CD4-positive, alpha-beta T cell treated with Interferon alpha-2 for 1 hour (primary cell): ENCODE results near the gene BTBD19.
A peak's percentile ranks its signal among the peaks of the same experiment; 100 is the strongest.
"Not testable (repeated sequence)": the region's sequence is repeated elsewhere in the genome, so short reads cannot be mapped to it uniquely, and the experiment has no call there.

ENCODE experiments used
- DNase-seq, 2 donors: peaks; one replicate each; pipeline ENCODE4 v3.0.0-alpha.2; 2020 to 2022

The BTBD19 gene

DNA sequence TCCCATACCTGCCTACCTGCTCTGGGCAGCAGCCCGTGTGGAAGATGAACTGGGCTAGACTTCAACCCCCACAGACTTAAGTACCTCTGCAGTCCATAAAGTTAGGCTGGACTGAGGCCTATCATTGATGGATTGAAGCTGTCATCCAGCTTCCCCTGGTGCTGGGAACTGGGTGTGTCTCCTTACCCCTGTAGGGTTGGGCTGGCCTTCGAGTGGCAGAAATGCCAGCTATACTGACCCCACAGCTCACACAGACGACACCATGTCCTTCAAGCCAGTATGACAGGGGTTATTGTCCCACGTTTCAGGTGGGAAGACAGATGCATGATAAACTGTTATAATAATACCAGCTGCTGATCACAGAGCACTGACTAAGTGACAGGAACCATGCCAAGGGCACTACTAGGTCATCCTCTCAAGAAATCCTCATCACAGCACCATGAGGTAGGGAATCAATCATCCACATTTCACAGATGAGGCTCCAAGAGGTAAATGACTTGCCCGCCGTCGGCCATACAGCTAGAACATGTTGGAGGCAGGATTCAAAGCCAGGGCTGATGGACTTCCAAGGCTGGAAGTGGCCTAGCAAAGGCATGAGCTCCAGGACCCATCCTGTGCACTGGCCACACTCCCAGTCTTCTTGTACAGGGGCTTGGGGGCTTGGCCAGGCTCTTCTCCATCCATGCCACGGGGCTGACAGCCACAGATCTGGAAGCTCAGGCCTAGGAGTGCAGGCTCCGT, 20.0 kb upstream of the BTBD19 start, which contains the start of gene BEST4:
BEST4 (minus strand) TSS at position 51 of the 741 bp plus-strand sequence. CDS start 465 bp downstream, outside the sequence.
- DNase-seq, result no peak

DNA sequence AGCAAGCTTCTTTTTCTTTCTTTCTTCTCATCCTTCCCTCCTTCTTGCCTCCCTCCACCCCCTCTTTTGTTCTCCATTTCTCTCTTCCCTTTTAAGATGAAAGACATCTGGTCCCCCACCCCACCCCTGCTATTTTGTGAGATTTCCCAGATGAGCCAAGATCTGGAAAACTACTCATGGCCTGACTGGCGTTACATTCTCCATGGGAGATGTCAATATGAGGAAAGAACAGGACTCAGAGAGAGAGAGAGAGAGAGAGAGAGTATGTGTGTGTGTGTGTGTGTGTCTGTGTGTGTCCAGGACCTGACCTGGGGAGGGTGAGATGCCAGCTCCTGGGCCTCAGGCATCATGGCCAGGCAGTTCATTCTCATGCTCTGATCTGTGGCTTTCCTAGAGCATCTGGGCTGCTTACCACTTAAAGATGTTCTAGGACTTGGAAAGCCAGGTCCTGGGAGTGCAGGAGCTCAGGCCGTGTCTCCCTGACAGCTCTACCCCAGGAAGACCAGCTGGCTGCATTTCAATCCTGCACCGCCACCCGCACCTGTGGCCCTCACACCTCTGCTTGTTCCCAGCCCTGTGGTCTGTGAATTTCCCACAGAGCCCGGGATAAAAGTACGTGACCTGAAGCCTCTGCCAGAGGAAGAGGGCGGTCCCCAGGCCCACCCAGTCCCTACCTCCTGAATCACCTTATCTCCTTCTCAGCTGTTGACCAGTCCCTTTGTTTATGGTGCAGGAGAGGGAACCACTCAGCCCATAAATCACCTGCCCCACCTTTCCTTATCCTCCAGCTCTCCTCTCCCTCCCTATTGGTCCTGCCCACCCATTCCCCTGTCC, 17.1 kb upstream of the BTBD19 start:
- no peak for DNase-seq

DNA sequence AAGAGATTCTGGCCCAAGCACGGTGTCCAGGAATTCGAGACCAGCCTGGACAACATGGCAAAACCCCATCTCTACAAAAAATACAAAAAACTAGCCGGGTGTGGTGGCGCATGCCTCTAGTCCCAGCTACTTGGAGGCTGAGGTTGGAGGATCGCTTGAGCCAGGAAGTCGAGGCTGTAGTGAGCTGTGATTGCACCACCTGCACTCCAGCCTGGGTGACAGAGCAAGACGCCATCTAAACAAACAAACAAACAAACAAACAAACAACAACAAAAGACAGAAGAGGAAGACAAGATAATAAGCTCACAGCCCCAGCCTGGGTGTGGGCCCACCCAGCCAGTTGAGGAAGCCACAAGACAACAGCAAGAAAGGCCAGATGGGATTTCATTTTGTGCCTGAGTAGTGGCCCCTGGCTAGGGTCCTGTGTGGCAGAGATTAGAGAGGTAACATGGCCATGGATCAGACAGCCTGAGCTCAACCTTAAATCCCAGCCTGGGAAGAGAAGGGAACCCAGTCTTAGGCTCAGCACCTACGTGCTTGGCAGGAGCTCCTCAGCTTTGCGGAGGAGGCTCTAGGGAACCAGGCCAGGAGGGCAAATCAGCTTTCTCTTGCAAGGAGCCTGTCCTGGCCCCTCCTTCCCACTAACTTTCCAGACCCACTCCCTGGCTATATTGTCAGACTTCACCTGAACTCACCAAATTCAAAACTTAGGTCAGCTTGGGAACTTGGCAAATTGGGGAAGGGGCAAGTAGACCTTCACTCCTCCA, 15.4 kb upstream of the BTBD19 start:
- no peak for DNase-seq

DNA sequence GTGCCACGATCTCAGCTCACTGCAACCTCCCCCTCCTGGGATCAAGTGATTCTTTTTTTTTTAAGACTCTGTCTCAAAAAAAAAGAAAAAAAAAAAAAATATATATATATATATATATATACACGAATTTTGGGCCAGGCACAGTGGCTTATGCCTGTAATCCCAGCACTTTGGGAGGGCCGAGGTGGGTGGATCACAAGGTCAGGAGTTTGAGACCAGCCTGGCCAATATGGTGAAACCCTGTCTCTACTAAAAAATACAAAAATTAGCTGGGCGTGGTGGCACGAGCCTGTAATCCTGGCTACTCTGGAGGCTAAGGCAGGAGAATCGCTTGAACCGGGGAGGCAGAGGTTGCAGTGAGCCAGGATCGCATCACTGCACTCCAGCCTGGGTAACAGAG, 10.4 kb upstream of the BTBD19 start:
- not testable (repeated sequence) for DNase-seq

DNA sequence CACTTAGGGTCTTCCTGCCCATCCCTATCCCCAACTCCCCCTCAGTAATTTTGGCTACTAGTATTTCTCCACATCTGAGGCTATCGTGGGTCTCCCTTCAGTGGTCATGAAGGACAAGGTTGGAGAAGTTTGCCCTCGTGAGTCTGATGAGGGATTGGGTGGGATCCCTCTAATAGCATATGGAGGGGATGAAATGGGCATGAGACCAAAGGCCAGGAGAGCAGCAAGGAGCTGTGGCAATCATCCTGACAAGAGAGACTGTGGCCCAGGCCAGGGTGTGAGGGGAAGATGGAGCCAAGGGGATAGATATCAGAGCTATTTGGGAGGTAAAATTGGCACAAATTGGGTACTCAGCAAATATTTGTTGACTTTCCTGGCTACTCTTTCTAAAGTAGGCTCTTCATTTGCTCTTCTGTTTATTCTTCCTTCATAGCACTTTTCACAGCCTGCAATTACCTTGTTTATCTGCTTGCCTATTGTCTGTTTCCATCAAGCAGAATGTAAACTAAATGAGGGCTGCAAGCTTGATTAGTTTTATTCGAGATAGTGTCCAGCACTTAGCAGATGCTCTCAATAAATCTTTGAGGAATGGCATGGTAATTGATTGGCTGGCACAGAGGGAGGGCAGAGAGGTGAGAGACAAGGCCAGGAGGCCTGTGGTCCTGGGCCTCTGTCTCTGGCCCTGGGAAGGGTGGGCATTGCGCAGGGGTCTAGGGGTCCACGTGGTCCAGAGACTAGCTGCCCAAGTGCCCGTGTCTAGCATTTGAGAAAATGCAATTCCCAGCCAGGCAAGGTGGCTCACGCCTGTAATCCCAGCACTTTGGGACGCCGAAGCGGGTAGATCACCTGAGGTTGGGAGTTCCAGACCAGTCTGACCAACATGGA, 9.6 kb upstream of the BTBD19 start:
- DNase-seq, result no peak

DNA sequence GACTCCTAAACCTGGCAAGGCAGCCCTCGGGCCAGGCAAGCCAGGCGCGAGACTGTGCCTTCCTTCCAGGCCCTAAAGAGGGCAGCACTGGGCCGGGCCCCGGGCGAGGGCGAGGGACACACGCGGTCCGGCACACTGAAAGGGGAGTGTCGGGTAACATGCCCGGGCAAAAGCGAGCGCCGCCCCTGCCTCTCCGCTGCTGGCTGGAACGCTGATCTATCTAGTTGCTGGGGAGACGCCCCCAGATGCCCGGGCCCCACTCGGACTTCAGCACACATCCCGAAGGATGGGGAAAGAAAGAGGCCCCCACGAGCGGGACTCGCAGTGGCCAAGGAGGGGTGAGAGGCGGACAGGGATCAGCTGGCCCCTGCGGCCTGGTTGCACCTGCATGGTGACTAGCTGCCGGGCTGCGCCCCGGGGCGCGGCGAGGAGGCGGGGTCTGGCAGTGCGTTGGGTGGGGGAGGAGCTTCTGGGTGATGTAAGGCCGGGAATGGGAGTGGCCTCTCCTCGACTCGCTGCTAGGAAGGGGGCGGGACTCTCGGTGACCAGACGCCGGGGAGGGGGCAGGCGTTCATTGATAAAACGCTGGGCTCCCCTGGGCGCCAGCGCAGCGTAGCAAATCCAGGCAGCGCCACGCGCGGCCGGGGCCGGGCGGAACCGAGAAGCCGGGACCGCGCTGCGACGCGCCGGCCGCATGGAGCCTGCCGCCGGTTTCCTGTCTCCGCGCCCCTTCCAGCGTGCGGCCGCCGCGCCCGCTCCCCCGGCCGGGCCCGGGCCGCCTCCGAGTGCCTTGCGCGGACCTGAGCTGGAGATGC, 8.3 kb upstream of the BTBD19 start, which contains the start of gene PLK3:
PLK3 (plus strand) TSS at position 608 of the 815 bp plus-strand sequence; CDS start at position 695, 87 bp downstream.
- DNase-seq, result peak; percentile 99

DNA sequence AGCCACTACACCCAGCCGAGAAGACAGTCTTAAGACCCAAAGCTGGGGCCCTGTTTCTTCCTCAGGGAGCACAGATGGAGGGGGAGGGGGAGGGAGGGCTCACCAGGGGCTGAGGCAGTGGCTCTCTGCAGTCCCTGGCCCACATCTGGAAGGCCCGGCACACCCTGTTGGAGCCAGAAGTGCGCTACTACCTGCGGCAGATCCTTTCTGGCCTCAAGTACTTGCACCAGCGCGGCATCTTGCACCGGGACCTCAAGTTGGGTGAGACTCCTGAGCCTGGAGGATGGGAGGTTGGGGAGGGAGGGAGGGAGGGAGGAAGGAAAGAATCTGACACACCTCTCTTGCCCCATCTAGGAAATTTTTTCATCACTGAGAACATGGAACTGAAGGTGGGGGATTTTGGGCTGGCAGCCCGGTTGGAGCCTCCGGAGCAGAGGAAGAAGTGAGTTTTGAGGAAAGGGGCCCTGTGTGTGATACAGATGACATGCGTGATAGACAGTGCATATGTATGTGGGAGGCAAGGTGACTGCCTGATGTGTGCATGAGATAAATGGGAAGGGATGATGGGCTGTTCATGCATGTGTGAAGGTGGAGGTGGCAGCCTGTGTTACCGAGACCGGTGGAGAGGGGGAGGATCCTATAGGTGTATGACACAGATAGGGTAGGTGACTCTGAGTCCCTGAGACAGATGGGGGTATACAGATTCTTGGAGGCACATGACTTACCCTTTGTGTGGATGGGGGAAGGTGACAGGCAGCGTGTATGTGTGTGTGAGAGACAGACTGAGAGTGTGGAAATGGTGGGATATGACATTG, 6.6 kb upstream of the BTBD19 start:
- DNase-seq, result peak in 1 of 2 donors; percentile 59

DNA sequence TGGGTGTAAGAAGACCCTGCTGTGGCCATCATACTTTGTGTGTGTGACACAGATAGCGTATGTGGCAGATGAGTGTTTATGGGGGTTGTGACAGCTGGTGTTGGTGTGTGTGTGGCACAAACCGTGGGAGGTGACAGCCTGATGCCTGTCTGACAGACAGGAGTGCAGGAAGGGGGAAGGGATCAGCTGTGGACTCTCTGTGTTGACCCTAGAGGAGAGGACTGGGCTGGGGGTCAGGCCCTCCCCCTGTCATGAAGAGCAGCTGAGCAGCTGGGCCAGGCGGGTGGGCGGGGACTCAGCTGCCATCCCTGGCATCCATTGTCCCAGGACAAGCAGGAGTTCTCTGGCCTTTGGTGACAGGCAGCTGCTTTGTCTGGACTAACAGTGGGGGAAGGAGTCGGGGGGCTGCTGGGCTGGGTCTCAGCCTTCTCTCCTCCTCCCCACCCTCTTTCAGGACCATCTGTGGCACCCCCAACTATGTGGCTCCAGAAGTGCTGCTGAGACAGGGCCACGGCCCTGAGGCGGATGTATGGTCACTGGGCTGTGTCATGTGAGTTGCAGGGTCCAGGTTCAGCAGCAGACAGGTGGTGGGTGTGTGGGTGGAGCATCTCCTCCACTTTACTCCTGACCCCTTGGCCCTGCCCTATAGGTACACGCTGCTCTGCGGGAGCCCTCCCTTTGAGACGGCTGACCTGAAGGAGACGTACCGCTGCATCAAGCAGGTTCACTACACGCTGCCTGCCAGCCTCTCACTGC, 5.8 kb upstream of the BTBD19 start:
- no peak for DNase-seq

DNA sequence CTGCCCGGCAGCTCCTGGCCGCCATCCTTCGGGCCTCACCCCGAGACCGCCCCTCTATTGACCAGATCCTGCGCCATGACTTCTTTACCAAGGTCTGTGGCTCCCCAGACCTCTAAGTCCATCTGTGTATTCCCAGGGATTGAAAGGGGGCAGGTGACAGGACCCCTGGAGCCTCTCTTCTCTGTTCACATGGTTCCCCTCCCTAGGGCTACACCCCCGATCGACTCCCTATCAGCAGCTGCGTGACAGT, 5.3 kb upstream of the BTBD19 start:
- no peak for DNase-seq

DNA sequence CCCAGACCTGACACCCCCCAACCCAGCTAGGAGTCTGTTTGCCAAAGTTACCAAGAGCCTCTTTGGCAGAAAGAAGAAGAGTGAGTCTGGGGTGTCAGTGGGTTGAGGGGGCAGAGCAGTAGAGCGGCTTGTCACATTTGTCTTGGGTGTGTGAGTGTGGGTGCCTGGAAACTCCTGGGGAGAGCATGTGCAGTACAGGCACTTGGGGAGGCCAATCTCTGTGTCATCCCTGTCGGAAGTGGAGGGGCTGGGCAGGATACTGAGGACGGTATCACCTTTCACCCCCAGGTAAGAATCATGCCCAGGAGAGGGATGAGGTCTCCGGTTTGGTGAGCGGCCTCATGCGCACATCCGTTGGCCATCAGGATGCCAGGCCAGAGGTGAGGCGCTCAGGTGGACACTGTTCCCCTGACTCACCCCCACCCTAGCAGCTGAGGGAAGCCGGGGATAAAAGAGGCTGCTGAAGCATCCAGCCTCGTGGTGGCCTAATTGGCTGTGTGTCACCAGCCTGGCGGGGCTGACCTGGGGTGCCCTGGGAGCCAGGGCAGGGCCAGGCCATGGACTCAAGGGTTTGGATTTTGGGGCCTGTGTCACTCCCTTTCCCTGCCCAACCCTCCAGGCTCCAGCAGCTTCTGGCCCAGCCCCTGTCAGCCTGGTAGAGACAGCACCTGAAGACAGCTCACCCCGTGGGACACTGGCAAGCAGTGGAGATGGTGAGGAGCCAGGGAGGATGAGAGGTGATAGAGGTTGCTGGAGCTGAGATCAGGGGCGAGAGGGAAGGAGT, 4.8 kb upstream of the BTBD19 start:
- DNase-seq, result no peak

DNA sequence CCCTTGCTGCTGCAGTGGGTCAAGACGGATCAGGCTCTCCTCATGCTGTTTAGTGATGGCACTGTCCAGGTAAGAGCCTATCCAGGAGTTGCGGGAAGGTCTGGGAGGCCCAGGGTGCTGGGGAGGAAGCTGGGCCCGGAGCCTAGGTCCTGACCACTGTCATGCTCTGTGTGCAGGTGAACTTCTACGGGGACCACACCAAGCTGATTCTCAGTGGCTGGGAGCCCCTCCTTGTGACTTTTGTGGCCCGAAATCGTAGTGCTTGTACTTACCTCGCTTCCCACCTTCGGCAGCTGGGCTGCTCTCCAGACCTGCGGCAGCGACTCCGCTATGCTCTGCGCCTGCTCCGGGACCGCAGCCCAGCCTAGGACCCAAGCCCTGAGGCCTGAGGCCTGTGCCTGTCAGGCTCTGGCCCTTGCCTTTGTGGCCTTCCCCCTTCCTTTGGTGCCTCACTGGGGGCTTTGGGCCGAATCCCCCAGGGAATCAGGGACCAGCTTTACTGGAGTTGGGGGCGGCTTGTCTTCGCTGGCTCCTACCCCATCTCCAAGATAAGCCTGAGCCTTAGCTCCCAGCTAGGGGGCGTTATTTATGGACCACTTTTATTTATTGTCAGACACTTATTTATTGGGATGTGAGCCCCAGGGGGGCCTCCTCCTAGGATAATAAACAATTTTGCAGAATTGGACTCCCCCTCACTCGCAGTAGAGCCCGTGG, 2.9 kb upstream of the BTBD19 start:
- peak in 1 of 2 donors; percentile 43 for DNase-seq

DNA sequence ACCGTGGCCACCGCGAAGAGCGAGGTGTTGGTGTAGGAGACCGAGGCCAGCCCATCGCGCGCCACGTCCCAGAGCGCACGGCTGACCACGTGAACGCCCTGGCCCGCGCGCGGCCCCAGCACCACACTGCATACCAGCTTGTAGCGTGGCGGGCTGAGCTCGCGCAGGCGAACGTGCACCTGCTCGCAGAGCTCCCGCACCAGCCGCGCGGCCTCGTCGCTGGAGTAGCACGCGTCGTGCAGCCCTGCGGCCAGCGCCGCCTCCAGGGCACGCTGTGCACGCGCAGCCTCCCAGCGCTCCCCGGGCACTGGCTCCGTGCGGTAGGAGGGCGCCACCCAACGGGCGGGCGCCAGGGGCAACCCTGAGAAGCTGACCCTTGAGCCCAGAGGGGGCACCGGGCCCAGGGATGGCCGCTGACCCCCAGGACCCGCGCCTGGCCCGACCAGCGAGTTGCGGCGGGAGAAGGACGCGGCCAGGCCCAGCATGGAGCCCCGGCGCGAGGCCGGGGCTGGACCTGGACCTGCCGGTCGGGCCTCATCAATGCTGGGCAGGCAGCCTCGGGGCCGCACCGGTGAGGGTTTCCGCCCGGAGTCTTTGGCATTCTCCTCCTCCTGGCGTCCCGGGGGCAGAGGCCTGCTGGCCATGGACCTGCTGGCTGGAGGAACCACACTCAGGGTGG, 2.2 kb upstream of the BTBD19 start:
- no peak for DNase-seq

DNA sequence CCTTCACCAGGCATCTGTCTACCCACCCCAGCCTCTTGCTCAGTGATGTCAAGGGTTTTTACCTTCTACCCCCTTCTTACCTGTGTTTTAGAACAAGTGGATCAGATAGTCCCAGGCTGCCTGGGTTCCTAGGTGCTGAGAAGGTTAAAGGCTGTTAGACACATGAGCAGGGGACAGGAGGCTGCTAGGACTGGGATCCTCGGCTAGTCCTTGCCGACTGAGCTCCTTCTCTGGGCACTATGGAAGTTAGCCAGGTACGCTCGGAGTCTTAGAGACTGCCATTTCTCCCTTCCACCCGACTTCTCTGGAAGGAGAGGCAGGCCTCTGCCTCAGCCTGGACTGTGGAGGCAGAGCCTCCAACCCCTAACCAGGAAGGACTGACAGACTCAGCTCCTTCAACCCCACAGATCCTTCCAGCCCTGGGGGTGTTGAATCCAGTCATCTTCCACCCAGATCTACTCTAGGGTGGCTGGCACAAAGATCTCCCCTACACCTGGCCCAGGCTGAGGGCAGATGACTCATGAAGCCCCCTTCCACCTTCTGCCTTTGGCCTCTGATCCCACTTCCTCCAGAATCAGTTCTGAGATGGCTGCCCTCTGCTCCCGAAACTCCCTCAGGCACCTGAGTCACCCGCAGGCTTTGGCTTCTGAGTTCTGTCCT, 1.5 kb upstream of the BTBD19 start, which contains the start of gene DYNLT4:
DYNLT4 (minus strand) TSS at position 648 of the 660 bp plus-strand sequence. CDS start 683 bp downstream, outside the sequence.
- DNase-seq, result peak in 1 of 2 donors; percentile 30

DNA sequence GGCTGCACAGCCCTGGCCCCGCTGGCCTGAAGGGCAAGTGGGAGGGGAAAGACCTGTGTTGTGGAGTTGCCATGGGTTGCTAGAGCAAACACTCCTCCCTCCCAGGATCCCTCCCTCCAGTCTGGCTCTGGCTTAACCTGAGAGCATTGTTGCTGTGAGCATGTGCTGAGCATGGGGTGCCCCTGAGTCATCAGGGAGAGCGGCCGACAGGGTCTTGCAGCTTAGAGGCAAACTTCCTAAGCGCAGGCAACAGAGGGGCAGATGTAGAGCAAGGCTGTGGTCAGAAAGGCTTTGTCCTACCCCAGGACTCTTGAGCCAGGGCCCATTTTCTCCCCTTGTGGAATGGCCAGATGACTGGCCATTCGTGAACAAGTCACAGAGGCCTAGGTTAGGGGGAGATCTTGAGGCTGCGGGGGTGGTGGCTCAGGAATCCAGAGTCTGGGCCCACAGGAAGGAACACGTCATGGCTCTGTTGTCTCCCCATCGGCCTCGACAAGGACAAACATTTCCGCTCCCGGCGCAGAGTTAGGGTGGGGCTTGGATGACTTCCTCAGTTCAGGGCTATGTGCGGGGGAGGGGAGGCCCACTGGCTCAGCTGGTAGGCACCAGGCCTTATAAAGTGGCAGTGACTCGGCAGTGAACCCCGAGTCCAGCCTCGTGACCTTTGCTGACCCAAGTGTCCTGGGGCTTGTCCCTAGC, 810 bp upstream of the BTBD19 start:
- DNase-seq, result peak; percentile 92 to 93

DNA sequence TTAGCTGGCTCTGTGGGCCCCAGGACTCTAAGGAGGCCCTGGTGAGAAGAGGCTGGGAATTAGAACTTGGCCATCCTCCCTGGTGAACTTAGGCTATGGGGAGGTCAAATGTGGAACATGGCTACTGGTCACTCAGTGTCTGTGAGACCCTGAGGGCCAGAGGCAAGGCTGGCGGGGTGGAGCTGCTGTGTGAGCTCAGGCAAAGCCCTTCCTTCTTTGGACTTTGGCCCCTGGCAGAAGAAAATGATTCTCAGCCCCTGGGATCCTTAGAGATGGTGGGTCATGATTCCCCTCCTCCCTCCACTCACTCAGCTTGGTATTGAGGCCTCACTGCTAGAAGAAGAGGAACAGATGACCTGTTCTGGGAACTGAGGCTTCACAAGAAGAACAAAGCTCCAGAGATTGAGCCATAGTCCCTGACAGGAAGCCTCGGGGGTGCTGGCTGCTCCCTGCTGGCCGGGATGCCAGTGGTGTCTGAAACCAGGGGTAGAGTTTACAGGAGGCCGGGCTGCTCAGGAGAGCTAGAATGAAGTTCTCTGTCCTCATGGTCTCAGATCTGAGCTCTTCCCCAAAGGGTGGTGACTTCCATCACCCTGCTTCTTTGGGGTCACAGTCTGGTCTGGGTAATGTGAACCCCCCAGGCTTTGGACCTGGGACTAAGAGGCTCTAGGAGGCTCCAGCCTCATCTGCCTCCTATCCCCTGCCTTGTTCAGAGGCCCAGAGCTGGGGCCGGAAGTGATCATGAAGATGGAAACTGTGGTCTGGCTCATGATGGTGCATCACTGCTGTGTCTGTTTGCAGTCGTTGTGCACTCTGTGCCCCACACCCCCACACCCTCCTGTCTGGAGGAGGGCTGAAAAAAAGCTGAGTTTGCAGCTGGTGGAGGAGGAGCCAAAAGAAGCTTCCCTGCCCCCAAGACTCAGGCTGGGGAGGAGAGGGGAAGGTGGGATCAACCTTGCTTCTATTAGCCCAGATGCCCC, 905 bp downstream of the BTBD19 start:
- peak; percentile 88 to 91 for DNase-seq
